HG03457 (cell line): ENCODE results near the gene HACD2.

Source experiments
- ATAC-seq: cut with Tn5 transposase; IDR thresholded peaks from one replicate; pipeline ENCODE4 v1.9.1; 2021; ENCODE audit warnings: moderate number of reproducible peaks; ENCODE audit not compliant: unreplicated experiment

The HACD2 gene

DNA sequence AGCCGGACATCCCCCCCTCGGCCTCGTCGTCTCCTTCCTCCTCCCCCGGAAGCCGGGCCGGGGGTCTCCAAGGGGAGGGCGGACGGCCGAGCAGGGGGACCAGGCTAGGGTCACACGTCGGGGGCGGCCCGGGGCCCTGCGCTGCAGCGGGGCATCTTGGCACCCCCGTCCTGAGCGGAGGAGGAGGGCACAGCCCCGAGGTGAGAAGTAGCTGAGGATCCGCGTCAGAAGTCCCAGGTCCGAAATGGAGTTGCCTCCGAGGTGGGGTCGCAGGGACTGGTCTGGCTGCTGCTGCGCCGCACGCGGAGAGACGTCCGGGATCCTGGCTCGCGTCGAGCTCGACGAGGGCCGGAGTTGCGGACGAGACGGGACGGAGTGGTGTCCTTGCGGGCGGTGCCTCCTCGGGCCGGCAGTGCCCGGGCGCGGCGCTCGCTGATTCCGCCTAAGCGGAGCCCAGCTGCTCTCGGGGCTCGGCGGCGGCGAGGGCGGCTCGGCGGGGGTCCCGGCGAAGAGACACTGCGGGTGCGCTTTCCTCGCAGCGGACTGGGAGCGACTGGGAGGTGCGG is 136.2 kb downstream of the HACD2 start, which contains the start of gene ADCY5:
TSS of gene ADCY5 (minus strand) at position 555 of the 566 bp plus-strand sequence. CDS start at position 10, 545 bp downstream.
- no peak for ATAC-seq

DNA sequence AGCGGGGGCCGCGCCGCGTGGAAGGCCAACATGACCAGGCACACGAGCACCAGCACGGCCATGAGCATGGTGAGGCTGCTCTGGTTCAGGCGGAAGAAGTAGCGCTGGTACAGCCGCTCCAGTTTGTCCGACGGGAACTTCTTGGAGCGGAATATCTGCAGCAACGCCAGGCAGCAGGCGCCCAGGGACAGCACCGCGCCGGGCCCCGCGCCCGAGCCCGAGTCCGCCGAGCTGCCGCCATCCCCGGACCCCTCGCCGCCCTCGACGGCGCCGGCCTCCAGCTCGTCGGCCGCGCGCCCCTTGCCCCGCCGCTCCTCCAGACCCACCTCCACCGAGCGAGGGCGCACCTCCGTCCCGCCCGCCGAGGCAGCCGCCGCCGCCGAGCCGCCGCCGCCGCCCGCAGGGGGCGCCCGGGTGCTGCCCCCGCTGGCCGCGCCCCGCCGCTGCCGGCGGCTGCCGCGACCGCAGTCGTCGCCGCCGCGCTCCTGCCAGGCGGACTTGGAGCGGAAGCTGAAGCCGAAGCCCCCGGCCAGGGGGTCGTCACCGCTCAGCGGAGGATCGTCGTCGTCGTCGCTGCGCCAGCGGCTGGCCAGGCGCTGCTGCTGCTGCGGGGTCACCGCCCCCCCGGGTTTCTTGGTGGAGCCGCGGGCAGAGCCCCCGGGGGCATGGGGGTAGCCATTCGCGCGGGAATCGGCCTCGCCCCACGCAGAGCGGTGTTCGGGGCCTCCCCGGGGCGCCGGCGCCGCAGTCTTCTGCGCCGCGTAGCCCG is 136.9 kb downstream of the HACD2 start:
- no peak for ATAC-seq

DNA sequence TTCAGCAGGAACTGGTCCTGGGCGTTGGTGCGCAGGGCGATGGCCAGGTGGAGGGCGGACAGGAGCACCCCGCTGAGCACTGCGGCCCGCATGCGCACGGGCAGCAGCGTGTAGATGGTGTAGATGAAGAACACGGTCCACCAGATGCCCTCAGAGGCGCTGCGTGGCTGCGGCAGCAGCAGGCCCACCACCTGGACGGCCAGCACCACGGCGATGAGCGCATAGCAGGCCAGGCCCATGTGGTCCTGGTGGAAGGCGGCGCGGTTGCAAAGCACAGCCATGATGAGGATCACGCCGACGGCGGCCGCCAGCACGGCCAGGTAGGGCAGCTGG is 137.5 kb downstream of the HACD2 start:
- no peak for ATAC-seq

DNA sequence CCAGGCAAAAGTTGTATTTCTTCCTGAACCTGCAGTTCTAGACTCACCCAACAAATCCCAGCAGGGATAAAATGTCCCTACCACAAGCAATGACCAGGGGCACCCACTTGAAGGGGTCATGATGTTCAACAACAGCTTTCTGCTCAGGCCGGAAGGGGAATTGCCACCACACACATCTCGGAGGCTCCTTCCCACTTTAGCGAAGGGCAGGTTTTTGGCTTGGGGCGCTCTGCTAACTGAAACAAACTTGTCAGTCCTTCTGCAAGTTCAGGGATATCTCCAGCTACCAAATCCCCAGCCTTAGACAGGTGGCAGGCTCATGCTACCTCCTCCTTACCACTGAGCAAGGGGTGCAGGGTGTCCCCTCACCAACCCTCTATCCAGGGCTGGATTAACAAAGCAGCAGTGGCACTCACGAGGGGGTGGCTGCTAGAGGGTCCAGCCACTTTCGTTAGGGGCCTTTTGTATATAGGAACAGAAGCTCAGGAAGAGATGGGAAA is 138.2 kb downstream of the HACD2 start:
- ATAC-seq: no peak

DNA sequence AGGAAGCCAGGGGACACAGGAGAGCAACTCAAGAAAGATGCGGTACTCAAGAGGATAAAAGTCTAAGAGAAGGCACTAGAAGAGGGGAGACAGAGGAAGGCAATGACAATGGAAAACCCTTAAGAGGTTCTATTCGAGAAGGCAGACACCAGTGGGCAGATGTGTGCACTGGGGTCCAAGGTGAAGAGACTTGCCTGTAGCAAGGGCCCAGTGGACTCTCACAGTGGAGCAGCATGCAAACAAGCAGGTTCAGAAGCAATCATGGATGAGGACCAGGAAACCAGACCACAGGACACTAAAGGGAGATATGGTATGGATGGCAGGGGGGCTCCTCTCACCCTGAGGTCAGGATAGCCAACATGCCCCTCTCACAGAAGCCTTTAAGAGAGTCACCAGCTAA is 138.6 kb downstream of the HACD2 start:
- no peak for ATAC-seq

DNA sequence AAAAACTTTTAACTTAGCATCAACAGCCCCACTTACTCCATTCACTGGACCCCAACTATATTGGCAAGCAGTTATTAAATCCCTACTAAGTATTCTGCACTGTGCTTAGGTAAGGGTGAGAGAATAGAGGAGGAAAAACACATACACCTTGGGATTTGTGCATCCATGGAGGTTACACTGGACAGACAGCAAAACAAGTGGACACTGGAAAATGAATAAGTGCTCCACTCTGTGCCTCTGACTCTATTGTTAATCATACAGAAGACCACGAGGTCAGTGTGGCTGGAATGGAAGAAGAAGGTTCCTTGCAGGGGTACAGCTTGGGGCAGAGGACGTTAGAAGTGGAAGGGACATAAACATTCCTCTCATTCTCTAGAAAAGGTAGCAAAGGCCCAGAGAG is 139.2 kb downstream of the HACD2 start:
- ATAC-seq: no peak

DNA sequence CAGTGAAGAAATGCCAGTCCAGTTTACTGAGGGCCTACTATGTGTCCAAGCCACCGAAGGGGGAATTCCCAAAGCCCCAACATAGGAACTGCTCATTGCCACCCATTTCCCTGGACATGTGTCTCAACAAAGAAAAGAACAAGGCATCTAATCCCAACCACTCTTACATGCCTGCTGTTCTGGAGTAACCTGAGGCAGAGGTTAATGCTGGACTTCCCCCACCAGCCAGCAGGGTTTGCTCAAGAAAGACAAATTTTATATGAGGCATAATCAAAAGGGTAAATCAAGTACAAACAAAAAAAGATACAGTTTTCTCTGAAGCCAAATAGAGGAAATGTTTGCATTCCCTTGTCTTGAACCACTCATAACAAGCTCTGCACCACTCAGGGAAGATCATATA is 140.1 kb downstream of the HACD2 start:
- ATAC-seq: no peak

DNA sequence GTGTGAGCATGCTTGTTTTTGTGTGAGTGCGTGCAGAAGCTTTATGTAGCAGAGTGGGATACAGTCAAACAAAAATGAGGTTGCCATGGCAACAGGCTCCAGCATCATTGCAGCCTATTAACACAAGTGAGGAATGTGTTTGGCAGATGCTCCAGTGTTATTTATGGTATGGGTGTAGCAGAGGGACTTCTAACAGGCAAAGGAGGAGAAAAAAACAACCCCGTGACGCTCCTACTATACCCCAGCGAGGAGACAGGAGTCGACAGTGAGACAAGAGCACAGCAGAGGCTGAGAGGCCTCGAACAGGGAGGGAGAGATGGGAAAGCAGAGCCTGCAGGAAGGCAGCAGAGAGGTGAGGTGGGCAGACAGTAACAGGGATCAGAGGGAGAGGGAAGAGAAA is 140.8 kb downstream of the HACD2 start:
- no peak for ATAC-seq

DNA sequence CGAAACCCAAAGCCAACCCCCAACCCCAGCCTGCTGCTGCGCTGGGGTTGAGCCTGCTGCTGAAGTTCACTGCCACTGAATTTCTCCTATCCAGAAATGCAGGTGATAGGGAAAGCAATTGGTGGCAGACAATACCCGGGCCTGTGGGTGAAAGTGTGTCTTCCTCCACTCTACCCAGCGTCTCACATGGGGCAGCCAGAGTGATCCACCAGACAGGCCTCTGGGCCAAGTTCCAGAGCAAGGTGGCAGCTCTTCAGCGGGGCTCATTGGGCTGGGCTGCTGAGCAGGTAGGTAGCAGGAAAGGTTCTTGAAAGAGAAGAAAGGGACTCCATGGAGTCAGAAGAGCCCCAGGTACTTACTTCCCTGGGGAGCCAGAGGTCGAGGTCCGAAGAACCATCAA is 141.9 kb downstream of the HACD2 start:
- no peak for ATAC-seq

DNA sequence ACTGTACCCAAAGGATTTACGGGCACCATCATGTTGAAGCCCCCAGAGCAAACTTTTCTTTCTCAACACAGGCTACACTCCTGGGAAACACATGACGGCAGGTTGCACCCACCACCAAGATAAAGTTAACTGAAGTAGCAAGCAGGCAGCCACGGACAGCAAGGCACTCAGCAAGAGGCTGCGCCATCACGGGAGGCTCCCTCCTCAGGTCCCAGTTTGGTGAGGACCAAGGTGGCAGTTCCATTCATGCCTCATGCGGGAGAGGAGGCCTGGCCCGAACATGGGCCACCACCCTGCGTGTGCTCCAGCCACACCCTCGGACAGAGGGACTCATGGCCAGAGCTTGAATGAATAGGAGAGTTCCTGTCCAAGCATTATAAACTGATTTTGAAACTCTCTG is 142.7 kb downstream of the HACD2 start:
- no peak for ATAC-seq
